Caki2 (cell line): ENCODE data around the gene KLF17. TPM values are rescaled to one million over a fixed set of nuclear protein-coding genes. Genes with fewer than 3 reads are reported as not detected.

Experiments
- DNase-seq: peaks from one replicate; pipeline ENCODE4 v3.0.0-alpha.2; 2015; ENCODE audit warnings: low read depth
- in situ Hi-C: cut with HindIII; loops from 2 replicates; pipeline ENCODE4 v1.10.0; 2016; ENCODE audit warnings: low sequenced_read_pairs, low pct_unique_long_range_greater_than_20kb, mixed read lengths
- total RNA-seq: library from RNA; depleted of rRNA; stranded (reverse); fragments of >200 nt; shearing (Covaris generic); gene quantifications from 2 replicates; pipeline ENCODE4 v1.2.3, GENCODE V29; 2014; ENCODE audit warnings: low replicate concordance; rRNA removed

Gene KLF17
- total RNA-seq: not detected in 2 replicates

GRCh38 chr1:44118682-44119081, at the start of gene KLF17:
TSS of gene KLF17 (plus strand) at chr1:44118821. CDS start at chr1:44118908, 87 bp downstream.
- no peak for DNase-seq
- in situ Hi-C loops: no loop called here

GRCh38 chr1:44071461-44071860, 47.2 kb upstream of the KLF17 start:
- in situ Hi-C loops: no loop called here
- DNase-seq: no peak

- DNase-seq: peak; percentile 13
- in situ Hi-C loops: no loop called here
Observed at GRCh38 chr1:44072204-44072603, 46.4 kb upstream of the KLF17 start.

GRCh38 chr1:44072821-44073220, 45.8 kb upstream of the KLF17 start:
- in situ Hi-C loops: no loop called here

GRCh38 chr1:44073528-44073927, 45.1 kb upstream of the KLF17 start:
- in situ Hi-C loops: no loop called here
- DNase-seq: no peak

More at GRCh38 chr1:44072821-44073220, 45.8 kb upstream of the KLF17 start:
- DNase-seq: no peak

GRCh38 chr1:44074415-44074814, 44.2 kb upstream of the KLF17 start:
- in situ Hi-C loops: no loop called here
- DNase-seq: no peak

GRCh38 chr1:44076066-44076465, 42.6 kb upstream of the KLF17 start:
- no peak for DNase-seq

GRCh38 chr1:44077421-44077820, 41.2 kb upstream of the KLF17 start:
- in situ Hi-C loops: no loop called here
- DNase-seq: no peak

More at GRCh38 chr1:44076066-44076465, 42.6 kb upstream of the KLF17 start:
- in situ Hi-C loops: no loop called here

GRCh38 chr1:44078104-44078503, 40.5 kb upstream of the KLF17 start:
- no peak for DNase-seq

GRCh38 chr1:44079566-44079965, 39.1 kb upstream of the KLF17 start:
- in situ Hi-C loops: no loop called here
- DNase-seq: no peak

More at GRCh38 chr1:44078104-44078503, 40.5 kb upstream of the KLF17 start:
- in situ Hi-C loops: no loop called here

- DNase-seq: peak; percentile 33
- in situ Hi-C loops: no loop called here
Observed at GRCh38 chr1:44084998-44085675, 33.5 kb upstream of the KLF17 start.

- DNase-seq: no peak
- in situ Hi-C loops: no loop called here
Observed at GRCh38 chr1:44086692-44087474, 31.7 kb upstream of the KLF17 start.

GRCh38 chr1:44089371-44090048, 29.1 kb upstream of the KLF17 start:
- no peak for DNase-seq

GRCh38 chr1:44090429-44091252, 28.0 kb upstream of the KLF17 start:
- in situ Hi-C loops: no loop called here
- no peak for DNase-seq

More at GRCh38 chr1:44089371-44090048, 29.1 kb upstream of the KLF17 start:
- in situ Hi-C loops: no loop called here

- in situ Hi-C loops: no loop called here
Observed at GRCh38 chr1:44094047-44094446, 24.6 kb upstream of the KLF17 start.

GRCh38 chr1:44100183-44100868, 18.3 kb upstream of the KLF17 start:
- no peak for DNase-seq
- in situ Hi-C loops: no loop called here

More at GRCh38 chr1:44094047-44094446, 24.6 kb upstream of the KLF17 start:
- no peak for DNase-seq

GRCh38 chr1:44101328-44101727, 17.3 kb upstream of the KLF17 start:
- in situ Hi-C loops: no loop called here

More at GRCh38 chr1:44101328-44101727, 17.3 kb upstream of the KLF17 start:
- no peak for DNase-seq
